Smooth muscle cell (in vitro differentiated cells): Measurements from ENCODE around the gene COBLL1. TPM values are rescaled to one million over a fixed set of nuclear protein-coding genes. Genes with fewer than 3 reads are reported as not detected.

ENCODE experiments used
- DNase-seq: peaks from one replicate; lab custom pipeline; 2025; ENCODE audit not compliant: unreplicated experiment; lab: John Stamatoyannopoulos, UW
- H2AFZ ChIP-seq: fragments of 200-600 bp; sonication (generic); 2 replicates; pipeline ENCODE4 v1.6.0; 2016; ENCODE audit warnings: antibody characterized with exemption, low read depth, mild to moderate bottlenecking
- H3F3A ChIP-seq: fragments of 200-600 bp; sonication (generic); 2 replicates; pipeline ENCODE4 v1.6.0; 2017; ENCODE audit warnings: antibody characterized with exemption, low read depth
- H3K27ac ChIP-seq: fragments of 200-600 bp; sonication (generic); 2 replicates; pipeline ENCODE4 v1.5.1; 2016; ENCODE audit warnings: low read depth, mild to moderate bottlenecking
- H3K27me3 ChIP-seq: fragments of 200-600 bp; sonication (generic); 2 replicates; pipeline ENCODE4 v1.6.1; 2016; ENCODE audit warnings: low read depth, mild to moderate bottlenecking
- H3K36me3 ChIP-seq: fragments of 200-600 bp; sonication (generic); 2 replicates; pipeline ENCODE4 v1.5.1; 2016; ENCODE audit warnings: low read depth
- H3K4me1 ChIP-seq: fragments of 200-600 bp; sonication (generic); 2 replicates; pipeline ENCODE4 v1.5.1; 2016; ENCODE audit warnings: low read depth
- H3K4me2 ChIP-seq: fragments of 200-600 bp; sonication (generic); 2 replicates; pipeline ENCODE4 v1.6.0; 2016; ENCODE audit warnings: mild to moderate bottlenecking
- H3K4me3 ChIP-seq: fragments of 200-600 bp; sonication (generic); 2 replicates; pipeline ENCODE4 v1.5.1; 2016; ENCODE audit warnings: mild to moderate bottlenecking
- H3K79me2 ChIP-seq: fragments of 200-600 bp; sonication (generic); 2 replicates; pipeline ENCODE4 v1.6.0; 2016; ENCODE audit warnings: low read depth, mild to moderate bottlenecking
- H3K9ac ChIP-seq: fragments of 200-600 bp; sonication (generic); 2 replicates; pipeline ENCODE4 v1.6.0; 2016; ENCODE audit warnings: low read depth
- H3K9me3 ChIP-seq: fragments of 200-600 bp; sonication (generic); replicated peaks from 2 replicates; pipeline ENCODE4 v1.5.1; 2016; ENCODE audit warnings: low read depth
- H4K20me1 ChIP-seq: fragments of 200-600 bp; sonication (generic); 2 replicates; pipeline ENCODE4 v1.6.0; 2016; ENCODE audit warnings: low read depth
- CTCF ChIP-seq: fragments of 200-600 bp; sonication (generic); IDR thresholded peaks from 2 replicates; pipeline ENCODE4 v1.5.1; 2017; ENCODE audit warnings: borderline replicate concordance, mild to moderate bottlenecking, antibody characterized with exemption; ENCODE audit not compliant: insufficient read depth, poor library complexity, severe bottlenecking
- WGBS: methylation state at CpG from one replicate; pipeline ENCODE4 v1.1.7; 2016; ENCODE audit warnings: low lambda C conversion rate; 5-methylcytosine and 5-hydroxymethylcytosine counted together
- polyA plus RNA-seq: library from polyadenylated mRNA; unstranded; fragments of >200 nt; fragmentation: Nextera tagmentation; extraction: Ambion mirVana; gene quantifications from 2 replicates; pipeline ENCODE4 v1.2.1, GENCODE V29; 2016
- total RNA-seq: library from RNA; depleted of rRNA; stranded (reverse); fragments of >200 nt; gene quantifications from 2 replicates; pipeline ENCODE4 v1.2.3, GENCODE V29; 2014

COBLL1 gene
- total and polyA plus RNA-seq, 2 experiments from 2014 or later, result 5.2 to 17.4 TPM

- no peaks in the 10 kb centered on the region for H4K20me1 ChIP-seq
- H3K4me2 ChIP-seq, result no peak overlapping the region
- H3K27me3 ChIP-seq, result no peaks in the 10 kb centered on the region
- no peak for TF ChIP-seq CTCF
- no peaks in the 10 kb centered on the region for H3F3A ChIP-seq
- no peak overlapping the region for H2AFZ ChIP-seq
- H3K27ac ChIP-seq, result no peak overlapping the region
- no peak overlapping the region for H3K9ac ChIP-seq
- no peaks in the 10 kb centered on the region for H3K9me3 ChIP-seq
- H3K4me1 ChIP-seq, result peaks cover 4% of the 10 kb centered on the region
- no peaks in the 10 kb centered on the region for H3K36me3 ChIP-seq
- no peak for DNase-seq
- H3K79me2 ChIP-seq, result no peaks in the 10 kb centered on the region
- no peak overlapping the region for H3K4me3 ChIP-seq
Observed at GRCh38 chr2:164877927-164878326, 36.3 kb upstream of the COBLL1 start.

- no peaks in the 10 kb centered on the region for H3K36me3 ChIP-seq
- no peaks in the 10 kb centered on the region for H3K79me2 ChIP-seq
- H3K9ac ChIP-seq, result no peak overlapping the region
- no peaks in the 10 kb centered on the region for H3K9me3 ChIP-seq
- no peaks in the 10 kb centered on the region for H4K20me1 ChIP-seq
- TF ChIP-seq CTCF, result no peak
- no peak overlapping the region for H2AFZ ChIP-seq
- H3K4me1 ChIP-seq, result peaks cover 4% of the 10 kb centered on the region
- 99% methylated on average over 4 of the region's 4 CpGs for WGBS
- no peak overlapping the region for H3K4me3 ChIP-seq
- H3K27me3 ChIP-seq, result no peaks in the 10 kb centered on the region
- H3K27ac ChIP-seq, result no peak overlapping the region
- no peaks in the 10 kb centered on the region for H3F3A ChIP-seq
- no peak overlapping the region for H3K4me2 ChIP-seq
- no peak for DNase-seq
Observed at GRCh38 chr2:164877169-164877568, 35.5 kb upstream of the COBLL1 start.

DNA sequence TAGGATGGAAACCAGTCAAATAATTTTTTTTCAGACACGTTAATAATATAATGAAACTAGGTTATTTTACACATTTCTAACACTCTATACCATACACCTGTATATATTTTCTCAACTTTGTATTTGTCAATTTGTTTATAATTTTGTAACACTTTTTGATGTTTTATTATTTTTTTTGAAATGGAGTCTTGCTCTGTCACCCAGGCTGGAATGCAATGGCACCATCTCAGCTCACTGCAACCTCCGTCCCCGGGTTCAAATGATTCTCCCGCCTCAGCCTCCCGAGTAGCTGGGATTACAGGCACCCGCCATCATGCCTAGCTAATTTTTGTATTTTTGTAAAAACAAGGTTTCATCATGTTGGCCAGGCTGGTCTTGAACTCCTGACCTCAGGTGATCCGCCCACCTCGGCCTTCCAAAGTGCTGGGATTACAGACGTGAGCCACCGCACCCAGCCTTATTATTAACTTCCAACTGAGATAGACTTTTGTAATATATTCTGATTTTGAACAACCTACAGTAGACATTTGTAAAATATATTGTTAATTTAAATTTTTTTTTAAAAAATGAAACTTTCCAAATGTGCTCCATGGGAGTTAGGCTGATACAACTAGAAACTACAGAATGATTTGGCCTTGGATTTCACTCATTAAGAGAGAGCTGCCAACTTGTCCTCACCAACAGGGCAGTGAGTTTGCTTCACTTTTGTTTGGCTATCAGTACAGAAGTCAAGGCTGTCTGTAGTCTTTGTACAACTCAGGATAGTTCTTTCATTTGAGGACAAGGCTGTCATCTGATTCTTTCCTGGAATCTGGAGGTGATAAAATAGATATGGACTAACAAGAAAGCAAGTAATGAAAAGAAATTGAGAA, 33.9 kb upstream of the COBLL1 start:
- TF ChIP-seq CTCF, result no peak
- Histone ChIP-seq H3K36me3 (no peaks in the 10 kb centered on the region), H3K9ac (no peak overlapping the region), H3K4me3 (no peak overlapping the region), H4K20me1 (no peaks in the 10 kb centered on the region), H2AFZ (no peak overlapping the region), H3K4me2 (no peak overlapping the region), H3K9me3 (no peaks in the 10 kb centered on the region), H3K27me3 (no peaks in the 10 kb centered on the region), H3K27ac (no peak overlapping the region), H3F3A (no peaks in the 10 kb centered on the region), H3K79me2 (no peaks in the 10 kb centered on the region), H3K4me1 (peaks cover 4% of the 10 kb centered on the region)
- DNase-seq, result no peak
- 97% methylated on average over 10 of the region's 10 CpGs for WGBS
